GM12801 (cell line): ENCODE data around the gene TMC4.

ENCODE experiments used
- CTCF ChIP-seq: IDR thresholded peaks from one replicate; pipeline ENCODE4 v1.5.1; 2011; ENCODE audit warnings: control low read depth; ENCODE audit not compliant: insufficient read length; ENCODE audit errors: extremely low read depth

Gene TMC4

DNA sequence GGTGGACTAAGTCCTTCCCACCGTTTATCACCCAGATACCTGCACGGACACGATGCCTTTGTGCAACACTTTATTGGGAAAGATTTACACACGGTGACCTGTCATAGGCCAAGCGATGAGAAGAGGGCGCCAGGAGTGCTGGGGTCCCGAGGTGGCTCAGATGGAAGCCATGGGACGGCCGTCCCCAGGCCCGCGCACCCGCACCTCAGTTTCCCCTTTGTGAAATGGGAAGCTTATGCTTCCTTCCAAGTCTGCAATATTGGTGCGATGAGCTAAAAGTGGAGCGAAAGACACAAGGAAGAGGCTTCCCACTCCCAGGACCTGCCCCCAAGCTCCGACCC lies 369 bp upstream of the TMC4 start:
- no peak for TF ChIP-seq CTCF

GRCh38 chr19:54169149-54169740 lies 3.7 kb downstream of the TMC4 start:
- no peak for TF ChIP-seq CTCF

- no peak for TF ChIP-seq CTCF
Measured at GRCh38 chr19:54168174-54168917, 4.6 kb downstream of the TMC4 start.

DNA sequence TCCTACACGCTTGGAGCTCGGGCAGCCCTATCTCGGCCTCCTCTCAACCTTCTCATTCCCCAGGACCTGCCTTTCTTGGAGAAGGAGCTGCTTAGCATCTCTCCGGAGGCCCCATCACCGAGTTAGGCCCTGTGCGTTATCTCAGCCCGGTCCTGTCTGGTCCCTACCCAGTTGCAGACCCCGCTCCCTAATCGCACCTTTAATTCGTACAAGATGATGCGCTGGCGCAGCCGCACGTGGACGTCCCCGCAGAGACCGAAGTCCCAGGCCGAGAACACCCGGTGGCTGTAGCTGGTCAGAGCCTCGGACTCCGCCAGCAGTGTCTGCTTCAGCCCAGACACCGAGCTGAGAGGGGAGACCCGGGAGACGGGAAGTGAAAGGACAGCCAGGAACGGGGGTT lies 7.7 kb downstream of the TMC4 start:
- no peak for TF ChIP-seq CTCF

GRCh38 chr19:54164369-54165068 lies 8.4 kb downstream of the TMC4 start:
- no peak for TF ChIP-seq CTCF

DNA sequence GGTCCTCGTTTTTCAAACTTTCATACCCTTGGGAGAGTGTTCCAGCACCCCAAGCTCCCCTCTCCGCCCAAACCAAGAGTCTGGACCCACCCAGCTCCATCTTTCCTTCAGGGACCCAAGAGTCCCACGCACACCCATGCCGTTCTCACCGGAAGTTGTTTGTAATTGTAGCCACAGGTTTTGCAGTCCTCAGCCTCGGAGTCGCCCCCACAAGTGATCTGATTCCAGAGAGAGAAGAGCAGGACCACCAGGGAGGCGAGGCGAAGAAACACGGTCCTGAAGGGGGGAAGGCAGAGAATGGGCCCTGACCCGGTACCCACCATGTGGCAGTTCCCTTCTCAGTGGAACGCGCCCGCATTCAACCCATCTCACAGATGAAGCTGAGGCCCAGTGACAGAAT lies 10.1 kb downstream of the TMC4 start:
- TF ChIP-seq CTCF = no peak

DNA sequence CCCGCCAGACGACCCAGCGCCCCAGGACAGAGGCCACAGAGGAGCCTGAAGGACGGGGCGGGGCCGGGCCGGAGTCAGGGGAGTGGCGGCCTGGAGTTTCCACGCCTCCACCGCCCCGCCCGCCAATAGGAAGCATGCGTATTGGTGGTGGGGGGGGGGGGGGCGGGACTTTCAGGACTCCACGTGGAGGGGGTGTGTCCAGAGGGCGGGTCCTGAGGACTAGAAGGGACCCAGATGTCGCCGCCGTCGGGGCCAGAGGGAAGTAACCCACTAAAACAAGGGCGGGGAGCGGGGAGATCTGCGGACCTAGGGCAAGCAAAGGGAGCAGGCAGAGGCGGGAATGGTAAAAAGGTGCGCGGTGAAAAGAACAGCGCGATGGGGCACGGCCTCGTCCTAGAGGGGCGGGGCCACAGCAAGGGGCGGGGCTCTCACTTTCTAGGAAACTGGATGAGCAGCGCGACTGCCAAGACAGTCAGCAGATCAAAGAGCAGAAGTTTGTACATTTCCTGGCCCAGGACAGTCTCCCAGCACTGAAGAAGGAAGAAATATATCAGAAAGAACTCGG lies 10.6 kb downstream of the TMC4 start:
- TF ChIP-seq CTCF = no peak
